ENCODE measurements around the gene HEPH.
"Not testable (repeated sequence)": the region's sequence is repeated elsewhere in the genome, so short reads cannot be mapped to it uniquely, and the experiment has no call there.

The HEPH gene, protein sequence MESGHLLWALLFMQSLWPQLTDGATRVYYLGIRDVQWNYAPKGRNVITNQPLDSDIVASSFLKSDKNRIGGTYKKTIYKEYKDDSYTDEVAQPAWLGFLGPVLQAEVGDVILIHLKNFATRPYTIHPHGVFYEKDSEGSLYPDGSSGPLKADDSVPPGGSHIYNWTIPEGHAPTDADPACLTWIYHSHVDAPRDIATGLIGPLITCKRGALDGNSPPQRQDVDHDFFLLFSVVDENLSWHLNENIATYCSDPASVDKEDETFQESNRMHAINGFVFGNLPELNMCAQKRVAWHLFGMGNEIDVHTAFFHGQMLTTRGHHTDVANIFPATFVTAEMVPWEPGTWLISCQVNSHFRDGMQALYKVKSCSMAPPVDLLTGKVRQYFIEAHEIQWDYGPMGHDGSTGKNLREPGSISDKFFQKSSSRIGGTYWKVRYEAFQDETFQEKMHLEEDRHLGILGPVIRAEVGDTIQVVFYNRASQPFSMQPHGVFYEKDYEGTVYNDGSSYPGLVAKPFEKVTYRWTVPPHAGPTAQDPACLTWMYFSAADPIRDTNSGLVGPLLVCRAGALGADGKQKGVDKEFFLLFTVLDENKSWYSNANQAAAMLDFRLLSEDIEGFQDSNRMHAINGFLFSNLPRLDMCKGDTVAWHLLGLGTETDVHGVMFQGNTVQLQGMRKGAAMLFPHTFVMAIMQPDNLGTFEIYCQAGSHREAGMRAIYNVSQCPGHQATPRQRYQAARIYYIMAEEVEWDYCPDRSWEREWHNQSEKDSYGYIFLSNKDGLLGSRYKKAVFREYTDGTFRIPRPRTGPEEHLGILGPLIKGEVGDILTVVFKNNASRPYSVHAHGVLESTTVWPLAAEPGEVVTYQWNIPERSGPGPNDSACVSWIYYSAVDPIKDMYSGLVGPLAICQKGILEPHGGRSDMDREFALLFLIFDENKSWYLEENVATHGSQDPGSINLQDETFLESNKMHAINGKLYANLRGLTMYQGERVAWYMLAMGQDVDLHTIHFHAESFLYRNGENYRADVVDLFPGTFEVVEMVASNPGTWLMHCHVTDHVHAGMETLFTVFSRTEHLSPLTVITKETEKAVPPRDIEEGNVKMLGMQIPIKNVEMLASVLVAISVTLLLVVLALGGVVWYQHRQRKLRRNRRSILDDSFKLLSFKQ

DNA sequence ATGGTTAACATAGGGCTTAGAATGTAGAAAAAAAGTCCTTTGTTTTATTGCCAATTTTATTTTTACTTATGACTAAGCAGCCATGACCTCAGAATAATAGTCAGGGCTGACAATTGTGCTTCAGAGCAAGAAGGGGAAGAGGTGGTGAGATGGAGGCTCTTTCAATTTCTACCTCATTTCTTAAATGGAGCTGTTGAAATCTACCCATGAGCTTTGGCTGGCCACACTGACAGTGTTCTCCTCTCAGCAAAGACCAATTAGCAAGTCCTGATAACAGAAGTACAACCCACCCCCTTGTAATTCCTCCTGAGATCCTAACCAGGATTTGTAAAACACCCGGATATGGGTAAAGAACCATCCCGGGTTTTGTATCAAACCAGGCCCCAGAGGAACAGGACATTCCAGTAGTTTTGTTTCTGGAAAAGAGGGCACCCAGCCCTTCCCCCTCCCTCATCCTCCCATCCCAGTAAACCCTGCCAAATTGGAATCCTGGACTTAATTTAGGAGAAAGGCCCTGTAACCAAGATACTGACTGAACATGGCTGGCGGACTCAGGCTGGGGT is at the start of gene HEPH:
HEPH (plus strand) TSS at position 399 of the 563 bp plus-strand sequence. CDS start 6,324 bp downstream, outside the sequence.
- no peak for FAIRE-seq
- no peak for DNase-seq (ENCODE audit: low spot score)

DNA sequence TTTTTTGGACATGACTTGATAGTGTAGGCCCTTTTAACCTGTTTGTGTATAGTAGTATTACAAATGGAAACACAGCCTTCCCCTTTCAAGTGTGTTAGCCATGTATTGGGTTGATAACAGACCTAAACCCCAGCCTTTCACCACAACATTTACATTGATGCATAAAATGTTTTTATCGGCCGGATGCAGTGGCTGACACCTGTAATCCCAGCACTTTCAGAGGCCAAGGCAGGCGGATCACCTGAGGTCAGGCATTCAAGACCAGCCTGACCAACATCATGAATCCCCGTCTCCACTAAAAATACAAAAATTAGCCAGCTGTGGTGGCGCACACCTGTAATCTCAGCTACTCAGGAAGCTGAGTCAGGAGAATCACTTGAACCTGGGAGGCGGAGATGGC is 45.3 kb upstream of the HEPH start:
- DNase-seq (ENCODE audit: low spot score); FAIRE-seq: not testable (repeated sequence)

DNA sequence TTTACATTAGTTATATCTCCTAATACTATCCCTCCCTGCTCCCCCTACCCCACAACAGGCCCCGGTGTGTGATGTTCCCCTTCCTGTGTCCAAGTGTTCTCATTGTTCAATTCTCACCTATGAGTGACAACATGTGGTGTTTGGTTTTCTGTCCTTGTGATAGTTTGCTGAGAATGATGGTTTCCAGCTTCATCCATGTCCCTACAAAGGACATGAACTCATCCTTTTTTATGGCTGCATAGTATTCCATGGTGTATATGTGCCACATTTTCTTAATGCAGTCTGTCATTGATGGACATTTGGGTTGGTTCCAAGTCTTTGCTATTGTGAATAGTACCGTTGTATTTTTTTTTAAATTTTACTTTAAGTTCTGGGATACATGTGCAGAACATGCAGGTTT is 42.7 kb upstream of the HEPH start:
- DNase-seq (ENCODE audit: low spot score); FAIRE-seq: not testable (repeated sequence)

DNA sequence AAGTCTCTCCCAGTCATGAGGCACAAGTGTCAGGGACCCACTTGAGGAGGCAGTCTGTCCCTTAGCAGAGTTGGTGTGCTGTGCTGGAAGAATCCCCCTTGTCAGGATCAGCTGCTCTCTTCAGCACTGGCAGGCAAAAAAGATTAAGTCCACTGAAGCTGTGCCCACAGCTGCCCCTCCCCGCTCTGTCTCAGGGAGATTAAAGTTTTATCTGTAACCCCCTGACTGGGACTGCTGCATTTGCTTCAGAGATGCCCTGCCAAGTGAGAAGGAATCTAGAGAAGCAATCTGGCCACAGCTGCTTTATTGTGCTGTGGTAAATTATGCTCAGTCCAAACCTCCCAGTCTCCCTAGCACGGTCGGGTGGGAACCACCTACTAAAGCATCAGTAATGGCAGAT is 37.4 kb upstream of the HEPH start:
- FAIRE-seq (no peak), DNase-seq (ENCODE audit: low spot score) (no peak)

DNA sequence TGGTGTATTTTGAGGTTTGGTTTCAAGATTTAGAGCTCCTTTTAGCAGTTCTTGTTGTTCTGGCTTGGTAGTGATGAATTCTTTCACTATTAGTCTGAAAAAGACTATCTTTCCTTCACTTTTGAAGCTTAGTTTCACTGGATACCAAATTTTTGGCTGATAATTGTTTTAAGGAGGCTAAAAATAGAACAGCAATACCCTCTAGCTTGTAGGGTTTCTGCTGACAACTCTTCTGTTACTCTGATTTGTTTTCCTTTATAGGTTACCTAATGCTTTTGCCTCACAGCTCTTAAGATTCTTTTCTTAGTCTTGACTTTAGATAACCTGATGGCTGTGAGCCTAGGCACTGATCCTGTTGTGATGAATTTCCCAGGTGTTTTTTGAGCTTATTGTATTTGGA is 33.6 kb upstream of the HEPH start:
- FAIRE-seq = no peak

DNA sequence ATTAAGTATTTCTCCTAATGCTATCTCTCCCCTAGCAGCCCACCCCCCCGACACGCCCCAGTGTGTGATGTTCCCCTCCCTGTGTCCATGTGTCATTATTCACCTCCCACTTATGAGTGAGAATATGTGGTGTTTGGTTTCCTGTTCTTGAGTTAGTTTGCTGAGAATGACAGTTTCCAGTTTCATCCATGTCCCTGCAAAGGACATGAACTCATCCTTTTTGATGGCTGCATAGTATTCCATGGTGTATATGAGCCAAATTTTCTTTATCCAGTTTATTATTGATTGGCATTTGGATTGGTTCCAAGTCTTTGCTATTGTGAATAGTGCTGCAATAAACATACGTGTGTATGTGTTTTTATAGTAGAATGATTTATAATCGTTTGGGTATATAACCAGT is 28.8 kb upstream of the HEPH start:
- not testable (repeated sequence) for FAIRE-seq; DNase-seq (ENCODE audit: low spot score)

More for the DNA sequence above, 33.6 kb upstream of the HEPH start:
- DNase-seq (ENCODE audit: low spot score) = no peak

DNA sequence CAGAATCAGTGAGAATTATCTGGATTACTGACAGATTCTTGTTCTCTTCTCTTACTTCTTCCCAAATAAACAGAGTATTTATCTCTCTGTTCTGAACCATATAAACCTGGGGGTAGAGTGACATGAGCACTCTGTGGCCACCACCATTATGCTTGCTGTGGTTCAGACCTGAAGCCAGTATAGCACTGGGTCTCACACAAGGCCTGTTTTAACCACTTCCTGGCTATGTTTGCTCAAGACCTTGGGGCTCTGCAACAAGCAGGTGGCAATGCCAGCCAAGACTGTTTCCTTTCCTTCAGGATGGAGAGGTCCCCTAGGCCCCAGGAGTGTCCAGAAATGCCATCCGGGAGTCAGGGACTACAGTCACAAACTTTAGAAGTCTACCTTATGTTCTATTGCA is 21.7 kb upstream of the HEPH start:
- DNase-seq (ENCODE audit: low spot score) (no peak), FAIRE-seq (no peak)

DNA sequence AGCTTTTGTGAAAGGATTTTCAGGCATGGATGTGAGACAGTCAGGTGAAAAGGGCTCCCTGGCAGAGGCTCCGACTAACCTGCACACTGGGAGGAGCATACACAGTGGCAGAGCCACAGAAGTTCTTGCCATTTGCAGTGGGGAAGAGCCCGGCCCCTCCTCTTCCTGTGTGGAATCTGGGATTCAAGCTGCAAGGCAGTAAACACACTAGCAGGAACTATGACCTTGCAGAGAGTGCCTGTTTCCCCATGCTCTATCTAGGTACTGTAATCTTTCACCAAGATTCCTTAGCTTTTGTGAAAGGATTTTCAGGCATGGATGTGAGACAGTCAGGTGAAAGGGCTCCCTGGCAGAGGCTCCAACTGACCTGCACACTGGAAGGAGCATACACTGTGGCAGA is 19.8 kb upstream of the HEPH start:
- DNase-seq (ENCODE audit: low spot score) = no peak
- FAIRE-seq = no peak

DNA sequence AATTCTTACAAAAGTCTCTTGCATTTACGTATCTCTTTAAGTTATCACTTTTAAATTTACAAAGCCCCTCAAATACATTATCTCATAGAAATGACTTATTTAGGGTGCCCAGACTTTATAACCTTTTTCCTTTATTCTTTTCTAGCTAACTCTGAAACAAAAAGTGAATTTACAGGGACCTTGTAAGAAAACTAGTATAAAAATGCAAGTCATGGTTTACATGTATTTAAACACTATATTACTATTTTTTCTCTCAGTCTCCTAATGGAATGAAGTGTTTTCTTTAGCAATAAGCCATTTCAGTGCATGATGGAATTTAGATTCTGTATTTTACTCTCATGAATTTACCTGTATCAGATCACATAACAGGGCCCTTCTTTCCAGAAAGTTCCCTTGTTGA is 14.5 kb upstream of the HEPH start:
- DNase-seq (ENCODE audit: low spot score) = no peak
- no peak for FAIRE-seq

DNA sequence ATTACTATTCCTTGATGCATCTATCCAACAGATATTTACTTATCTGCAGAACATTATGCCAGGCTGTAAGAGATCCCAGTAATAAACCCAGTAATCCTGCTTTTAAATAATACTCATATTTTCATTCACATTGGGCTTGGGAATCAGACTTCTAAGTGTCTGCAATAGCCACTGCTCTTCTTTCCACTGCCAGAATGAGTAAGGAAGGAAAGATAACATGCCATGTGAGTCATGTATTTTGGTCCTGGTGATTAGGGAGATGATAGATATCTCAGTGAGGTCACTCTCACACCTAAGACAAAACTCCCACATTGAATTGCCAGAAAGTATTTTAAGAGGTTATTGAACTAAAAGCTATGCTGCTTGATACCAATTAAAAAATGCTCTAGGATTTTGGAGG is 13.9 kb upstream of the HEPH start:
- FAIRE-seq (no peak), DNase-seq (ENCODE audit: low spot score) (no peak)

DNA sequence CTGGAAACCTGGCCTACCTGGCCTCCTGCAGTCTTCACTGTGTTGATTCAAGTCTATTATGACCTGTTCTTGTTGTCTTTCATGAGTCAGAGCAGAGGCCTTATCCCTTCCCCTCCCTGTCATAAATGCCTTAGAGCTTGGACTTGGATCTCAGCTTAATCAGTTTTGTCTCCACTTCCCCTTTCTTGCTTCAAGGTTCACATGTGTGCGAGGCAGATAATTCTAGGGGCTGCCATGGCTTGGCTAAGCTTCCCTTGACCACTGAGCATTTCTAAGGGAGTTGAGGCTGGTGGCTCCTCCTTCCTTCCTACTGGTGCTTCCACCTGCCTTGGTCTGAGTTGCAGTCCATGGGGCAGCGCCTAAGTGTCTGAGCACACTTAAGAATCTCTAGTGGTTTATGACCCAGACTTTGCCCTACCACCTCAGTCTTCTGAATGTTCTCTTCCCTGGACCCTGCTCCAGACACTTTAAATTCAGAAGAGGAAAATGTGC is 1.7 kb upstream of the HEPH start:
- no peak for DNase-seq (ENCODE audit: low spot score)
- FAIRE-seq = no peak

DNA sequence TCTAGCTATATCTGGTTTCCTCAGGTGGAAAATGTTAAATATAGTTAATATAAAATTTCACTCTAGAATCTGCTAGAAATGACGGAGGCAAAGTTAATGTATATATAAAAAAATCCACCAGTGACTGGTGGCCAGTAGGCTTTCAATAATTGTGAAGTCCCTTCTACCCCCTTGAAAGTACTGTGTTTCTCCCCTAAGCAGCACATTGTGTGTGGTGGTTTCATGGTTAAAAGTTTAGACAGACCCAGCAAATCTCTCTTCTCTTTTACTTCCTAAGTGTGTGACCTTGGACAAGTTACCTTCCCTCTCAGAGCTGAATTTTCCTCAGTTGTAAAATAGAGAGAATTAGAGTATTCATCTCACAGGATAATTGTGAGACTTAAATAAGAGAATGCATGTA is 600 bp upstream of the HEPH start:
- no peak for DNase-seq (ENCODE audit: low spot score)
- no peak for FAIRE-seq

DNA sequence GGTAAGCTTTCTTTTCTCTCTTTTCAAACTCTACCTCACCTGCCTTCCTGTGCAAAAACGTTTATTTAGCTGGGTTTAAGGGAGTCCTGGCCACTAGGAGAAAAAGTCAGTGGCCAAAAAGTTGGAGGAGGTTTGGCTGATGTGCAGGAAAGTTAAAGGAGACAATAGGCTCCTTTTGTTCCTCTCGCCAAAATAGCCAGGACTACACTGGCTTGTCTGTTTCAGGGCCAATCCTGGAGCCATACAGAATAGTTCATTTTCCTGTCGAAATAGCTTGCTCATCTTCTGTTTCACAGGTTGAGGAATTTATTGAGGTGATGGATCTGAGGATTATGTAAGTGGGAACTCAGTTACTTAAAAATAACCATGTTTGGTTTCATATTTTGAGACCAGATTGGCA is 423 bp downstream of the HEPH start:
- DNase-seq (ENCODE audit: low spot score) (no peak), FAIRE-seq (no peak)

DNA sequence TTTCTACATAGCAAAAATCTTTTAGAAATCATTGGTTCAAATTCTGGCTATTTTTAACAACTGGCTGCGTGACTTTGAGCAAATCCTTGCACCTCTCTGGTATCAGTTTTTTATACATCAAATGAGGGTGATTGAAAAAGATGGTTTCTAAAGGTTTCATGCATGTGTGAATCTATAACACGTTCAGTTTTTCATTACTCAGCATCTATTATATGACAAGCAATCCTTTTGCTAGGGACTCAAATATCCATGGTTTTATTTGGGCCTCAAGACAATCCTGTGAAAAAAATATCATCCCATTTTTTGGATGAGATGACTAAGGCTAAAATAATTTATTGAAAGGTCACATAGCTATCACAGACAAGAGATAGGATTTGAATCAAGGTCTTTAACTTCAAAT is 884 bp downstream of the HEPH start:
- FAIRE-seq (no peak), DNase-seq (ENCODE audit: low spot score) (no peak)

DNA sequence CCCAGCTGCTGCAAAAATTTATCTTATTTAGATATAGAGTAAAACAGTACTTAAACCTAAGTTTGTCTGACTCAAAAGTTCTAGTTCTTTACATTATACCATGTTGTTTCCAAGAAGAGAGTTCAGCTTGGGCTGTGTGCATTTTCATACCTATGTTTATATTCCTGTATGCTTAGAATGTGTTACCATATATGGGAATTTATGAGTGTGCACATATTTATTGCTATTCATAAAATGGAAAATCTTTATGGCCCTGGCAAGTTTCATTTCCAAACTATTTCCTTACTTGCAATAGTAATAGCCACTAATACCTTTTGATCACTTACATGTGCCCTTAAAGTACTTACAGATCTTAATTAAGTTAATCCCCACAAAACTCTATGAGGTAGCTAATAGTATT is 2.6 kb downstream of the HEPH start:
- DNase-seq (ENCODE audit: low spot score) (no peak), FAIRE-seq (no peak)

DNA sequence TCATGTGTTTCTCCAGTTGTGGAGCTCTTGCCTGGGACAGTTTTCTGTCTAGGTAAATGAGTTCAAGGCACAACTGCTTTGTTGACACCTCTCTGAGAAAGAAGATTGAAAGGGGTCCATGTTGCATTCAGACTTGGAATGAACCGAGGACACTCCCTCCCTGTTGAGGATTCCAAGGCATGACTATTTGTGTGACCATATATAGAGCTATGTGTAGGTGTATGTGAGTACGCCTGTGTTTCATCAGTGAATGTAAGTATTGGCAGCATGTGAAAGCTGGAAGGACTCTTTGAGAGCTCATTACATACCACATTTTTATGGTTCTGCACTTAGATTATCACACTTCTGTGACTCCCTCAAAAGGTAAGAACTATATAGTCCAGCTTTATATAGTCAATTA is 3.4 kb downstream of the HEPH start:
- FAIRE-seq (no peak), DNase-seq (ENCODE audit: low spot score) (no peak)

DNA sequence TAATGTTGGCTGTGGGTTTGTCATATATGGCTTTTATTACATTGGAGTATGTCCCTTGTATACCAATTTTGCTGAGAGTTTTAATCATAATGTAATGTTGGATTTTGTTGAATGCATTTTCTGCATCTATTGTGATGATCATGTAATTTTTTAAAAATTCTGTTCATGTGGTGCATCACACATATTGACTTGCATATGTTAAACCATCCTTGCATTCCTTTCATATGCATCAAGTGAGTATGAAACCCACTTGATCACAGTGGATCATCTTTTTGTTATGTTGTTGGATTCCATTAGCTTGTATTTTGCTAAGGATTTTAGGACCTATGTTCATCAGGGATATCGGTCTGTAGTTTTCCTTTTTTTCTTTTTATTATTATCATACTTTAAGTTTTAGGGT is 12.1 kb downstream of the HEPH start:
- FAIRE-seq = no peak
- no peak for DNase-seq (ENCODE audit: low spot score)

DNA sequence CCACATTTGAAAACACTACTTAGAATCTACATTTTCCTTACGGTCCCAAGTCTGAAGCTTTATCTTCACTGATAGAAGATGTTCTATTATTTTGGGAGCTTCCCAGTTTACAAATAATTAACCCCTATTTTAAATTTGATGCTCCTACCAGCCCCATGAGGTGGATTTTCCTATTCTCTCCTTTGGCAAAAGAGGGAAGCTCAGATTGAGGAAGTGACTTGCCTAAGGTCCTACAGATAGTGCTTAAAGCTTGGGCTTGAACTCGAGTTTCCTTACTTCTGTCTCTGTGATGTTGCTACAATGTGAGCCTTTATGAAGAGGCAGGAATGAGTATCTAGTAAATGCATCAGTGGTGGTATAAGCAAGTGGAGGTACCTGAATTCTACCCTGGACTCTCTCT is 27.5 kb downstream of the HEPH start:
- no peak for DNase-seq (ENCODE audit: low spot score)
- no peak for FAIRE-seq

DNA sequence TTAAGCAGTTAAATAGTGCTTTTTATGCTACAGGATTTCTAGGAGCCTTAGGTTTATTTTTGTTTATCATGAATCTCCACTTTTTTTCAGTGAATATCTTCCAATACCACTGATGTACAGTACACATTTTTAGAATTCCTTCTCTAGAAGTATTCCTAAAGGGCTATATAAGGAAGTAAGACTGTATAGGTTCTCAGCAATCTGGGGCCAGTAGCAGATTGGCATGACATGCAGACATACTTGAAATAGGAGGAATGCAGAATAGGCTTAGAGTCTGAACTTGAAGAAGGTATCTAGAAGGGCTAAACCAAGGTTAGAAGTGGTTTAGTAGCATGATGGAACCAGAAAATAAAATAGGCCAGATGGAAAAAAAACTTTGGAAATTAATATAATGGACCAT is 29.8 kb downstream of the HEPH start:
- no peak for FAIRE-seq
- DNase-seq (ENCODE audit: low spot score) = no peak

DNA sequence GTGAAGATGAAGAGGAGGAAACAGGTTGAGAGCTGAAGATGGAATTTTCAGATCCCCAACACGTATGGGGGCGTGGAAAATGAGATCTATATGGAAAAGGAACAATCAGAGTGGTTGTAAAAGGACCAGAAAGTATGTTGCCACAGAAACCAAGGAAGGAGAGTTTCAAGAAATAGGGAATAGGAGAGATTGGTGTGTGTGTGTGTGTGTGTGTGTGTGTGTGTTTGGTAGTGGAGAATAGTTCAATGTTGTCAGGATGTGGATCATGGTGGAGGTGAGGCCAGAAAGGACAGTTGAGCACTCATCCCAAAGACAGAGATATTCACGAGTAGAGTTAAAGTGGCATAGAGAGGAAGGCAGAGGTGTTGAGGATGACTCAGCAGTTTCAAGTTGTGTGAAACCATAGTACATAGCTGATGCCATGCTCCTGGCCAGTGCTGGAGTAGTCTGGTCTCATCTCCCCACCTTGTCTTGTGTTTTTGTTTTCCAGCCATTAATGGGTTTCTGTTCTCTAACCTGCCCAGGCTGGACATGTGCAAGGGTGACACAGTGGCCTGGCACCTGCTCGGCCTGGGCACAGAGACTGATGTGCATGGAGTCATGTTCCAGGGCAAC is 36.1 kb downstream of the HEPH start:
- FAIRE-seq = no peak
- no peak for DNase-seq (ENCODE audit: low spot score)

Measured in RCC 7860 (cell line).